ENCODE data around the gene PTPRT. TPM values are rescaled to one million over a fixed set of nuclear protein-coding genes. Genes with fewer than 3 reads are reported as not detected.
A peak's percentile ranks its signal among the peaks of the same experiment; 100 is the strongest.

Gene PTPRT
- total RNA-seq, 1 donor from 2014 or later: not detected

DNA sequence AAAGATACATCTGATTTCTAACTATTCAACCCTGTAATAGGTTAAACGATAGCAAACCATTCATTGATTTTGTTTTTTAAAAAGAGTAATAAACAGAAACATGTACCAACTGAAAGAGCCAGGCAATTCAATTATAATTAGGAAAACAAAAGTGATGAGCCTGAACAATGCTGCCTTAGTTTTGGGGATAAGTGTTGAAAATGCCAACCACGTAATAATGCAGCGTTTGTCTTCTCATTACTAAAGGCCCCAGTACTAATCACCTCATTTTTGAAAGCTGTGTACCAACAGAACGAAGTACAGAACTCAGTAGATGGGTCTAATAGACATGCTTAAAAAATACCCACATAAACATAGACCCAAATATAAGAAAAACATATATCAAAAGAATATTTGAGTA is 907.9 kb downstream of the PTPRT start:
- intact Hi-C loops (cut with DNase I): no loop called here
- Histone ChIP-seq H3K27ac (no peak overlapping the region), H3K9me3 (no peaks in the 10 kb centered on the region), H3K27me3 (no peaks in the 10 kb centered on the region), H3K4me1 (no peaks in the 10 kb centered on the region), H3K36me3 (no peaks in the 10 kb centered on the region), H3K4me3 (no peak overlapping the region)
- TF ChIP-seq POLR2A (IDR thresholded peaks at IDR 0.05) (no peak), POLR2AphosphoS5 (IDR thresholded peaks at IDR 0.05; ENCODE audit: insufficient read depth in 1 of 2, low read depth in 1 of 2) (no peak)
- TF ChIP-seq, protein P1, sequence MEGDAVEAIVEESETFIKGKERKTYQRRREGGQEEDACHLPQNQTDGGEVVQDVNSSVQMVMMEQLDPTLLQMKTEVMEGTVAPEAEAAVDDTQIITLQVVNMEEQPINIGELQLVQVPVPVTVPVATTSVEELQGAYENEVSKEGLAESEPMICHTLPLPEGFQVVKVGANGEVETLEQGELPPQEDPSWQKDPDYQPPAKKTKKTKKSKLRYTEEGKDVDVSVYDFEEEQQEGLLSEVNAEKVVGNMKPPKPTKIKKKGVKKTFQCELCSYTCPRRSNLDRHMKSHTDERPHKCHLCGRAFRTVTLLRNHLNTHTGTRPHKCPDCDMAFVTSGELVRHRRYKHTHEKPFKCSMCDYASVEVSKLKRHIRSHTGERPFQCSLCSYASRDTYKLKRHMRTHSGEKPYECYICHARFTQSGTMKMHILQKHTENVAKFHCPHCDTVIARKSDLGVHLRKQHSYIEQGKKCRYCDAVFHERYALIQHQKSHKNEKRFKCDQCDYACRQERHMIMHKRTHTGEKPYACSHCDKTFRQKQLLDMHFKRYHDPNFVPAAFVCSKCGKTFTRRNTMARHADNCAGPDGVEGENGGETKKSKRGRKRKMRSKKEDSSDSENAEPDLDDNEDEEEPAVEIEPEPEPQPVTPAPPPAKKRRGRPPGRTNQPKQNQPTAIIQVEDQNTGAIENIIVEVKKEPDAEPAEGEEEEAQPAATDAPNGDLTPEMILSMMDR (IDR thresholded peaks at IDR 0.05): no peak
- DNase-seq (ENCODE audit: extremely low spot score in 2 of 2): no peak

DNA sequence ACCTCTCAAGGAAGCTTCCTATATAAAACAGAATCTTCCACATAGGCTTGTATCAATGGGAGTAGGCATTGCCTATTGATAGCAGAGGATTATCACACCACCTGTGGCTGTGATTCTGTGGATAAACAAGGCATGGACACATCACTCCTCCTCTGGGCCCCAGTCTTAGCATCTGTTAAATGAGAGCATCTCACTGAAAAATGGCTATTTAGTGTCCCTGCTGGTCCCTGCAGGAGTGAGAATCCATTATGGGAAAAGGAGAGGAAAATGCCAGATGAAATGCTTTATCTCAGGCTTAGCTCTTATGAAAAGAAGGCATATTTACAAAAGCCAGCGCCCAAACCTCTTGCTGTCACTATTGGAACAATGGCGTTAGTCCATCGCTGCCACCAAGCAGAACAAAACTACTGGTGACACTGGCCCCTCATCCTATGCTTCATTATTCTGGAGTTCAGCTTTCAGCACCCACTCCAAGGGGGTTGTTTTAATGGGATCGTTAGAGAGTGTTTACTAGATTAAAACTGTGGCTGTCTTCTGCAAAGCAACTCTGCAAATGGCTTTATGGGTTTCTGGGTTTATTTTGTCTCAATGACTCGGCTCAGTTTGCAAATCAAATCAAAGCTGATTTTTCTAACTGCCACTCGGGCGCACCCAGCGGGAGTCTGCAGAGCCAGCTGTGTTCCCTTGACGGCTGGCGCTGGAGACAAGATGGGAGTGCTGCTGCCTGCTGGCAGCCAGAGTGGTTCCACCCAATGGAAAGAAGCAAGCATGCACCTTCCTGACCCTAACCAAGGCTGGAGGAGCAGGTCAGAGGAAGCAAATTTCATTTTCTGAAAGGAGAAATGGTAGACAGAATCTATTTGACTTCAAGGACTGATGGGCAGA is 912.7 kb downstream of the PTPRT start:
- H3K4me1 ChIP-seq: no peaks in the 10 kb centered on the region

DNA sequence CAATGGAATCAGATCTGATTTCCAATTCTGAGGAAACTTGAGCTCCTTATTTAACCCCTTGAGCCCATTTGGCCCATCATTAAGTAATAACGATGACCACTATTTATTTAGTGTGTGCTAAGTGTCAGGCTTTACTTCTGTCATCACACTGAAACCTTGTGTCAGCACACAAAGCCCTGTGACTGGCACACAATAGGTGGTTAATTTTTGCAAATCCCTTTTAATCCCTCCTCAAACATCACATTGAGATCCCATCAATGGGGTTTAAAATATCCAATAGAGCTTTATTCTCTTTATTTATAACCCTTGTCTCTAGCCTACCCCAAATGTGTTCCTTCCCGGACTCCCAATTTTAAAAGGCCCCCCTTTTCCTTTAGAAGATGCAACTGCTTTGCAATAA is 914.7 kb downstream of the PTPRT start:
- no peak overlapping the region for H3K27ac ChIP-seq
- TF ChIP-seq POLR2A (IDR thresholded peaks at IDR 0.05): no peak
- TF ChIP-seq, protein P1 (IDR thresholded peaks at IDR 0.05): no peak
- no peak for TF ChIP-seq POLR2AphosphoS5 (IDR thresholded peaks at IDR 0.05; ENCODE audit: insufficient read depth in 1 of 2, low read depth in 1 of 2)
- intact Hi-C loops (cut with DNase I): no loop called here
- DNase-seq (ENCODE audit: extremely low spot score in 2 of 2): no peak
- H3K4me1 ChIP-seq: no peaks in the 10 kb centered on the region
- no peaks in the 10 kb centered on the region for H3K27me3 ChIP-seq
- H3K4me3 ChIP-seq: no peak overlapping the region
- H3K9me3 ChIP-seq: no peaks in the 10 kb centered on the region
- H3K36me3 ChIP-seq: no peaks in the 10 kb centered on the region

More for the DNA sequence above, 912.7 kb downstream of the PTPRT start:
- no peaks in the 10 kb centered on the region for H3K36me3 ChIP-seq
- TF ChIP-seq POLR2A (IDR thresholded peaks at IDR 0.05): no peak
- no peaks in the 10 kb centered on the region for H3K9me3 ChIP-seq
- intact Hi-C loops (cut with DNase I): no loop called here
- no peak for DNase-seq (ENCODE audit: extremely low spot score in 2 of 2)
- H3K27me3 ChIP-seq: no peaks in the 10 kb centered on the region
- H3K4me3 ChIP-seq: no peak overlapping the region
- no peak overlapping the region for H3K27ac ChIP-seq

DNA sequence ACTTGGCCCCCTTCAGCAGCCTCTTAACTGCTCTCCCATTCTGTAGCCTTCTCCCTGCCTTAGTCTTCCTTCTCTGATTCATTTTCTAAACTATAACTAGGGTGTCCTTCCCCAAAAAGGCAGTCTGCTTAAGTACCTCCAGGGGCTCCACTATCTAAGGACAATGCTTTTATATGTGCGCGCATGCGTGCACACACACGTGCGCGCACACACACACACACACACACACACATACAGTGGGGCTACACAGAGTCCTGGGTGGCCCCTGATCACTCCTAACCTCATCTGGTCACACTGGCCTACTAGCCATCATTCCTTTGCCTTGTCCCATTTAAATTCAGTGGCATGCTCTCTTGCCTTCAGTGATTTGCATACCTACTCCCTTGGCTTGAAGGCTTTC is 917.2 kb downstream of the PTPRT start:
- no peaks in the 10 kb centered on the region for H3K27me3 ChIP-seq
- no peak overlapping the region for H3K4me3 ChIP-seq
- H3K9me3 ChIP-seq: no peaks in the 10 kb centered on the region
- no peak overlapping the region for H3K27ac ChIP-seq
- H3K36me3 ChIP-seq: no peaks in the 10 kb centered on the region
- peak in 1 of 2 donors; percentile 34 for DNase-seq (ENCODE audit: extremely low spot score in 2 of 2)
- TF ChIP-seq POLR2A (IDR thresholded peaks at IDR 0.05) (no peak), POLR2AphosphoS5 (IDR thresholded peaks at IDR 0.05; ENCODE audit: insufficient read depth in 1 of 2, low read depth in 1 of 2) (no peak)
- TF ChIP-seq, protein P1 (IDR thresholded peaks at IDR 0.05): no peak
- intact Hi-C loops (cut with DNase I): no loop called here
- H3K4me1 ChIP-seq: no peaks in the 10 kb centered on the region

DNA sequence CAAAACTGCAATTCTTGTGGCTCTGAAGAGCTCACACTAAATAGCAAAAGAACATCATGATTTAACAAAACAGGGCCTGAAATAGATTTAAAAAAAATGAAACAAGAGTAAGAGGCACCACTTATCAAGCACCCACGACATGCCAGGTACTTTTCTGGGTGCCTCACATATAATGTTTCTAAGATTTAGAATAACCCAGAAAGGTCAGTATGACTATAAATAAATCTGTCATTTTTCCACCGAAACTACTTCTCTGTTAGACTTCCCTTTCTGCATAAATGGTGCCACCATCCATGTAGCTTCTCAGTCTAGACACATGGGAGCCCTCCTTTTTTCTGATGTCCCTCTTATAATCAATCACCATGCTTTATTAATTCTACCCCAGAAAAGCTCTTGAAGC is 919.2 kb downstream of the PTPRT start:
- DNase-seq (ENCODE audit: extremely low spot score in 2 of 2): no peak
- H3K9me3 ChIP-seq: no peaks in the 10 kb centered on the region
- H3K27me3 ChIP-seq: no peaks in the 10 kb centered on the region
- no peak overlapping the region for H3K27ac ChIP-seq
- H3K36me3 ChIP-seq: no peaks in the 10 kb centered on the region
- intact Hi-C loops (cut with DNase I): no loop called here
- H3K4me1 ChIP-seq: no peaks in the 10 kb centered on the region
- no peak overlapping the region for H3K4me3 ChIP-seq
- TF ChIP-seq POLR2A (IDR thresholded peaks at IDR 0.05) (no peak), POLR2AphosphoS5 (IDR thresholded peaks at IDR 0.05; ENCODE audit: insufficient read depth in 1 of 2, low read depth in 1 of 2) (no peak)
- TF ChIP-seq, protein P1 (IDR thresholded peaks at IDR 0.05): no peak
